IPS DF 4.7 (cell line): ENCODE measurements around the gene SRXN1.
"Not testable (repeated sequence)": the region's sequence is repeated elsewhere in the genome, so short reads cannot be mapped to it uniquely, and the experiment has no call there.

Experiments used
- DNase-seq: peaks from one replicate; pipeline ENCODE4 v3.0.0-alpha.2; 2013; ENCODE audit warnings: low spot score; ENCODE audit errors: extremely low read depth

Gene SRXN1

GRCh38 chr20:653110-653589 lies at the start of gene SRXN1:
TSS of gene SRXN1 (minus strand) at chr20:653200. CDS start at chr20:653185, 15 bp downstream.
- no peak for DNase-seq

- DNase-seq: no peak
Measured at GRCh38 chr20:701401-702129, 48.6 kb upstream of the SRXN1 start.

- no peak for DNase-seq
Measured at GRCh38 chr20:699811-700338, 46.9 kb upstream of the SRXN1 start.

- no peak for DNase-seq
Measured at GRCh38 chr20:699342-699741, 46.3 kb upstream of the SRXN1 start.

- no peak for DNase-seq
Measured at GRCh38 chr20:698276-698675, 45.3 kb upstream of the SRXN1 start.

GRCh38 chr20:697826-698225 lies 44.8 kb upstream of the SRXN1 start:
- no peak for DNase-seq

GRCh38 chr20:695165-695866 lies 42.3 kb upstream of the SRXN1 start:
- no peak for DNase-seq

GRCh38 chr20:694496-694895 lies 41.5 kb upstream of the SRXN1 start:
- no peak for DNase-seq

GRCh38 chr20:693786-694185 lies 40.8 kb upstream of the SRXN1 start:
- DNase-seq: not testable (repeated sequence)

GRCh38 chr20:692044-692443 lies 39.0 kb upstream of the SRXN1 start:
- no peak for DNase-seq

GRCh38 chr20:689947-690346 lies 36.9 kb upstream of the SRXN1 start:
- DNase-seq: no peak

GRCh38 chr20:689348-689747 lies 36.3 kb upstream of the SRXN1 start:
- no peak for DNase-seq

GRCh38 chr20:688809-689212 lies 35.8 kb upstream of the SRXN1 start:
- no peak for DNase-seq

- DNase-seq: no peak
Measured at GRCh38 chr20:687468-688203, 34.6 kb upstream of the SRXN1 start.

GRCh38 chr20:684676-685319 lies 31.8 kb upstream of the SRXN1 start:
- no peak for DNase-seq

GRCh38 chr20:682123-682522 lies 29.1 kb upstream of the SRXN1 start:
- no peak for DNase-seq

GRCh38 chr20:680638-681187 lies 27.7 kb upstream of the SRXN1 start:
- DNase-seq: no peak

GRCh38 chr20:677957-678356 lies 25.0 kb upstream of the SRXN1 start:
- DNase-seq: no peak

GRCh38 chr20:676967-677366 lies 24.0 kb upstream of the SRXN1 start:
- no peak for DNase-seq

GRCh38 chr20:676315-676937 lies 23.4 kb upstream of the SRXN1 start:
- no peak for DNase-seq
